ENCODE results near the gene RPTOR.

Gene RPTOR

DNA sequence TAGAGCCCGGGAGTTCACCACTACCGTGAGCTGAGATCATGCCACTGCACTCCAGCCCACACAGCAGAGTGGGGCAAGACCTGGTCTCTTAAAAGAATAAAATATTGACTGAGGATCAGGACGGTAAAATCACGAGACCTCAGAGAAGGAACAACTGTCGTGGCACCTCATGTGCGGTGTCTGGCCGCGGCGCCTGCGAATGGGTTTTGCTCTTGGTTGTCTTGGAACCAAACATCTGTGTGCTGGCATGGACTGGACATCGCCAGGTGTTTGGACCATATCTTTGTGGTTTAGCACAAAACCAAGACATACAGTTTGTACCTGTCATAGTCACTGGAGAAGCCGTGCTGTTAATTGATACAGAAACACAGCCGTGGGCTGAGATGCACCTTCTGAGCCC, 234.1 kb downstream of the RPTOR start:
- H3K4me1 ChIP-seq (ENCODE audit: control insufficient read depth in 1 of 2, insufficient read depth in 2 of 2, low read length in 2 of 2) = peaks cover 10 to 46% of the 10 kb centered on the region in 2 donors
- no peak overlapping the region for H3K27ac ChIP-seq (ENCODE audit: low read length)
- no peaks in the 10 kb centered on the region for H3K36me3 ChIP-seq (ENCODE audit: control insufficient read depth in 1 of 2, insufficient read depth in 2 of 2, low read length in 2 of 2)
- H3K4me3 ChIP-seq (ENCODE audit: low read depth in 1 of 2, low read length in 2 of 2) = no peak overlapping the region
- H3K9me3 ChIP-seq (ENCODE audit: control insufficient read depth in 1 of 2, low read length in 2 of 2) = no peaks in the 10 kb centered on the region
- no peaks in the 10 kb centered on the region for H3K27me3 ChIP-seq (ENCODE audit: low read depth, low read length)

- H3K4me3 ChIP-seq (ENCODE audit: low read depth in 1 of 2, low read length in 2 of 2) = no peak overlapping the region
- H3K27ac ChIP-seq (ENCODE audit: low read length) = no peak overlapping the region
- peaks cover 12 to 41% of the 10 kb centered on the region in 2 donors for H3K4me1 ChIP-seq (ENCODE audit: control insufficient read depth in 1 of 2, insufficient read depth in 2 of 2, low read length in 2 of 2)
- no peaks in the 10 kb centered on the region for H3K9me3 ChIP-seq (ENCODE audit: control insufficient read depth in 1 of 2, low read length in 2 of 2)
- H3K27me3 ChIP-seq (ENCODE audit: low read depth, low read length) = no peaks in the 10 kb centered on the region
- no peaks in the 10 kb centered on the region for H3K36me3 ChIP-seq (ENCODE audit: control insufficient read depth in 1 of 2, insufficient read depth in 2 of 2, low read length in 2 of 2)
These were observed 234.7 kb downstream of the RPTOR start for GRCh38 chr17:80779336-80779735.

DNA sequence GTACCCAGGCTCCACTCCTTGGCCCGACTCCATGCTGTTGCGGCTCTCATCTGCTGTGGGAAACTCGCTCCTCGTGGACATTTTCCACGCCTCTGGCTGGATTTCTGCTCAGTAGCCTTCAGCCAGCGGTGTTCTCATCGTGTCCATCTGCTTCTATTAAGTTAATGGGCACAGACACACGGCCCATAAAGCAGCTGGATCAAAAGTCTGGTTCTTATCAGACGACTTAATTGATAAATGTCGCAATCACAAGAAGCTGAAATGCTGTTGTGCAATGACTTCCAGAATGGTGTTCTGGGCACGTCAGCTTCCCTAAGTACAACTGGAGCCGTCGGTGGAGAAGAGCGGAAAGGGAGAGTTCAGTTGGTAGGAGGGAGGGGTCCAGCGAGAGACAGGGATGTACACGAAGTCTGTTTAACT, 235.3 kb downstream of the RPTOR start:
- H3K27ac ChIP-seq (ENCODE audit: low read length) = no peak overlapping the region
- peaks cover 12 to 34% of the 10 kb centered on the region in 2 donors for H3K4me1 ChIP-seq (ENCODE audit: control insufficient read depth in 1 of 2, insufficient read depth in 2 of 2, low read length in 2 of 2)
- no peaks in the 10 kb centered on the region for H3K36me3 ChIP-seq (ENCODE audit: control insufficient read depth in 1 of 2, insufficient read depth in 2 of 2, low read length in 2 of 2)
- no peak overlapping the region for H3K4me3 ChIP-seq (ENCODE audit: low read depth in 1 of 2, low read length in 2 of 2)
- no peaks in the 10 kb centered on the region for H3K27me3 ChIP-seq (ENCODE audit: low read depth, low read length)
- no peaks in the 10 kb centered on the region for H3K9me3 ChIP-seq (ENCODE audit: control insufficient read depth in 1 of 2, low read length in 2 of 2)

DNA sequence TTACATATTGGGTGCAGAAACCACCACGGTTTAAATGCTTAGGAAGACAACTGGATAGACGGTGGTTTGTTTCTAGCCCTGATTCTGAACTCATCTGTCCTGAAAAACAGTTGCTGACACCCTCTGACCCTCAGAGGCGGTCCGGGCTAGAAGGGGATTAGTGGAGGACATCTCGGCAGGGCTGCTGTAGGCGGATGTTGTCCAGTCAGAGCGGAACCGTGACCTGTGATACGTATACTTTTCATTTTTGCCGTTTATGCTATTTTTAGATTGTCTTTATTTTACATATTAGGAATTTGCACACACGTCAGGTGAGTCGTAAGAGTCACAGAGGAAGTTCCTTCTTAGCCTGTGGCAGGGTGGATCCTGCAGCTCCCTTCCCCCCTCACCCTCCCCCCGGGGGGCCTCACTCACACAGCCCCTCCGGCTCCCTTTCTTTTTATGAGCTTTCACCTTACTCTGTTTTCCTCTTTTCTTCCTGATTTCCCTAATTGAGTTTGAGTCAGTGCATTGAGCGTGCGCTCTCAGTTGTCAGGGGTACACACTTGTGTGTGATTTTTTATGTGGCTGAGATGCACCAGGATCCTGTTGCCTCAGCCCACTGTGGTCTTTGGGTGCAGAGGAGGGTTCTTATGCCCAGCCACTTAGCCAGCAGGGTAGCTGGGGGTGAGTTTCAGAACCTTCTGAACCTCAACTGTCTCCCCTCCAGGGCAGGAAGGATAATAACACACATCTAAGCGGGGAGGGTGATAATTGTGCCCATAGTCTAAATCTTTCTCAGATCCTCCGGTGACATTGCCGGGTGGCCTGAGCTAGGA, 236.0 kb downstream of the RPTOR start:
- Histone ChIP-seq H3K27me3 (ENCODE audit: low read depth, low read length) (no peaks in the 10 kb centered on the region), H3K4me1 (ENCODE audit: control insufficient read depth in 1 of 2, insufficient read depth in 2 of 2, low read length in 2 of 2) (peaks cover 12 to 30% of the 10 kb centered on the region in 2 donors), H3K27ac (ENCODE audit: low read length) (no peak overlapping the region), H3K4me3 (ENCODE audit: low read depth in 1 of 2, low read length in 2 of 2) (no peak overlapping the region), H3K36me3 (ENCODE audit: control insufficient read depth in 1 of 2, insufficient read depth in 2 of 2, low read length in 2 of 2) (no peaks in the 10 kb centered on the region), H3K9me3 (ENCODE audit: control insufficient read depth in 1 of 2, low read length in 2 of 2) (no peaks in the 10 kb centered on the region)

GRCh38 chr17:80781211-80781610, 236.6 kb downstream of the RPTOR start:
- Histone ChIP-seq H3K4me1 (ENCODE audit: control insufficient read depth in 1 of 2, insufficient read depth in 2 of 2, low read length in 2 of 2) (peaks cover 12 to 29% of the 10 kb centered on the region in 2 donors), H3K4me3 (ENCODE audit: low read depth in 1 of 2, low read length in 2 of 2) (no peak overlapping the region), H3K27me3 (ENCODE audit: low read depth, low read length) (no peaks in the 10 kb centered on the region), H3K9me3 (ENCODE audit: control insufficient read depth in 1 of 2, low read length in 2 of 2) (no peaks in the 10 kb centered on the region), H3K36me3 (ENCODE audit: control insufficient read depth in 1 of 2, insufficient read depth in 2 of 2, low read length in 2 of 2) (no peaks in the 10 kb centered on the region), H3K27ac (ENCODE audit: low read length) (no peak overlapping the region)

DNA sequence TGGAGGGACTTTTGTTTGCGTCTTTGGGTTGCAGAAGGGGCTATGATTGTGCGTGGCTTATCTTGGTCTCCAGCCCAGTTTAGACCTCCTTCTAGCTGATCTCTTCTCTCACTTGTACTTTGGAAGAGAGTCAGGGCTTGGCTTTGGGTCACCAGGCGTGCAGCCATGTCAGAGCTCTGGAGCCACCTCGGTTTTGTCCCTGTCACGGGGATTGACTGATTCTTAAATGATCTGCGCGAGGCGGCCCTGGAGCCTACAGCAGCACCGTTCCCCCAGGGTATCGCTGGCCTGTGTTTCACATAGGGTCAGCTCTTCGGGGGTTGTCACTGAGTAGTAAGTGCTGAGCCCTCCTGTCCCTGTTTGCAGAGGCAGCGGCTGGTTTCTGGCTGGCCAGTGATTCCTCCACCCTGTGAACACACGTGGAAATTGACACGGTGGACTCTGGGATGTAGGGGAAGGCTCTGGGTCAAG, 237.2 kb downstream of the RPTOR start:
- H3K4me1 ChIP-seq (ENCODE audit: control insufficient read depth in 1 of 2, insufficient read depth in 2 of 2, low read length in 2 of 2) = peaks cover 12 to 29% of the 10 kb centered on the region in 2 donors
- H3K27me3 ChIP-seq (ENCODE audit: low read depth, low read length) = no peaks in the 10 kb centered on the region
- H3K4me3 ChIP-seq (ENCODE audit: low read depth in 1 of 2, low read length in 2 of 2) = no peak overlapping the region
- no peak overlapping the region for H3K27ac ChIP-seq (ENCODE audit: low read length)
- no peaks in the 10 kb centered on the region for H3K9me3 ChIP-seq (ENCODE audit: control insufficient read depth in 1 of 2, low read length in 2 of 2)
- H3K36me3 ChIP-seq (ENCODE audit: control insufficient read depth in 1 of 2, insufficient read depth in 2 of 2, low read length in 2 of 2) = no peaks in the 10 kb centered on the region

GRCh38 chr17:80782536-80783427, 238.1 kb downstream of the RPTOR start:
- peaks cover 12 to 29% of the 10 kb centered on the region in 2 donors for H3K4me1 ChIP-seq (ENCODE audit: control insufficient read depth in 1 of 2, insufficient read depth in 2 of 2, low read length in 2 of 2)
- H3K36me3 ChIP-seq (ENCODE audit: control insufficient read depth in 1 of 2, insufficient read depth in 2 of 2, low read length in 2 of 2) = no peaks in the 10 kb centered on the region
- H3K27ac ChIP-seq (ENCODE audit: low read length) = peak overlapping the region; percentile 24
- no peaks in the 10 kb centered on the region for H3K9me3 ChIP-seq (ENCODE audit: control insufficient read depth in 1 of 2, low read length in 2 of 2)
- H3K4me3 ChIP-seq (ENCODE audit: low read depth in 1 of 2, low read length in 2 of 2) = no peak overlapping the region
- no peaks in the 10 kb centered on the region for H3K27me3 ChIP-seq (ENCODE audit: low read depth, low read length)

DNA sequence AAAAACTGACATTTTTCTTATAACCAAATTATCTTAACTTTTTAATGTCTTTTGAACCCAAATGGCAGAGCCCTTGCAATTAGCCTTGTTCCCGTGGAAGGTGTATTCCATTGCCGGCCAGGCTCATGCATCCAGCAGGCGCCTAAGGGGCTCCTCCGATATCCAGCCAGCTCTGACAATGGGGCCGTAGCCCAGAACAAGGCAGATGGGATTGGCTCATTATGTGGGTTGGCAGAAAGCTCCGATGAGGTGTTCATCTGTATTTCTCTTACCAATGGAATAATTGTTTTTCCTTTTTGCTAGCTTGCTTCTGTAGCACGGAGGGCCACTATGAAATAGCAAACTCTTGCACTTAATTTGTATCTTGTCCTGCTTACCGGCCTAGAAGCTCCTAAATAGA, 238.8 kb downstream of the RPTOR start:
- peaks cover 12 to 29% of the 10 kb centered on the region in 2 donors for H3K4me1 ChIP-seq (ENCODE audit: control insufficient read depth in 1 of 2, insufficient read depth in 2 of 2, low read length in 2 of 2)
- H3K9me3 ChIP-seq (ENCODE audit: control insufficient read depth in 1 of 2, low read length in 2 of 2) = no peaks in the 10 kb centered on the region
- no peaks in the 10 kb centered on the region for H3K36me3 ChIP-seq (ENCODE audit: control insufficient read depth in 1 of 2, insufficient read depth in 2 of 2, low read length in 2 of 2)
- H3K4me3 ChIP-seq (ENCODE audit: low read depth in 1 of 2, low read length in 2 of 2) = no peak overlapping the region
- H3K27ac ChIP-seq (ENCODE audit: low read length) = no peak overlapping the region
- no peaks in the 10 kb centered on the region for H3K27me3 ChIP-seq (ENCODE audit: low read depth, low read length)

- peaks cover 12 to 29% of the 10 kb centered on the region in 2 donors for H3K4me1 ChIP-seq (ENCODE audit: control insufficient read depth in 1 of 2, insufficient read depth in 2 of 2, low read length in 2 of 2)
- H3K4me3 ChIP-seq (ENCODE audit: low read depth in 1 of 2, low read length in 2 of 2) = no peak overlapping the region
- H3K27ac ChIP-seq (ENCODE audit: low read length) = no peak overlapping the region
- H3K36me3 ChIP-seq (ENCODE audit: control insufficient read depth in 1 of 2, insufficient read depth in 2 of 2, low read length in 2 of 2) = no peaks in the 10 kb centered on the region
- no peaks in the 10 kb centered on the region for H3K9me3 ChIP-seq (ENCODE audit: control insufficient read depth in 1 of 2, low read length in 2 of 2)
- H3K27me3 ChIP-seq (ENCODE audit: low read depth, low read length) = no peaks in the 10 kb centered on the region
These were observed 239.3 kb downstream of the RPTOR start for GRCh38 chr17:80783971-80784370.

GRCh38 chr17:80785477-80786178, 241.0 kb downstream of the RPTOR start:
- Histone ChIP-seq H3K27ac (ENCODE audit: low read length) (no peak overlapping the region), H3K27me3 (ENCODE audit: low read depth, low read length) (no peaks in the 10 kb centered on the region), H3K9me3 (ENCODE audit: control insufficient read depth in 1 of 2, low read length in 2 of 2) (no peaks in the 10 kb centered on the region), H3K36me3 (ENCODE audit: control insufficient read depth in 1 of 2, insufficient read depth in 2 of 2, low read length in 2 of 2) (no peaks in the 10 kb centered on the region), H3K4me1 (ENCODE audit: control insufficient read depth in 1 of 2, insufficient read depth in 2 of 2, low read length in 2 of 2) (peaks cover 22 to 33% of the 10 kb centered on the region in 2 donors), H3K4me3 (ENCODE audit: low read depth in 1 of 2, low read length in 2 of 2) (no peak overlapping the region)

- Histone ChIP-seq H3K36me3 (ENCODE audit: control insufficient read depth in 1 of 2, insufficient read depth in 2 of 2, low read length in 2 of 2) (no peaks in the 10 kb centered on the region), H3K9me3 (ENCODE audit: control insufficient read depth in 1 of 2, low read length in 2 of 2) (no peaks in the 10 kb centered on the region), H3K27me3 (ENCODE audit: low read depth, low read length) (no peaks in the 10 kb centered on the region), H3K27ac (ENCODE audit: low read length) (no peak overlapping the region), H3K4me1 (ENCODE audit: control insufficient read depth in 1 of 2, insufficient read depth in 2 of 2, low read length in 2 of 2) (peaks cover 27 to 37% of the 10 kb centered on the region in 2 donors), H3K4me3 (ENCODE audit: low read depth in 1 of 2, low read length in 2 of 2) (no peak overlapping the region)
These were observed 241.8 kb downstream of the RPTOR start for GRCh38 chr17:80786470-80786869.

Data from muscle layer of duodenum (tissue), 2 donors.